NCI-H2227 (cell line): ENCODE measurements around the gene RABGEF1.
"Not testable (repeated sequence)": the region's sequence is repeated elsewhere in the genome, so short reads cannot be mapped to it uniquely, and the experiment has no call there.

Experiments
- DNase-seq: peaks from one replicate; lab custom pipeline; 2025; ENCODE audit not compliant: unreplicated experiment; lab: John Stamatoyannopoulos, UW

Gene RABGEF1

GRCh38 chr7:66847523-66847855, 107.0 kb downstream of the RABGEF1 start:
- not testable (repeated sequence) for DNase-seq

- DNase-seq, result no peak
Observed at GRCh38 chr7:66847879-66848790, 107.6 kb downstream of the RABGEF1 start.

GRCh38 chr7:66859339-66859738, 118.8 kb downstream of the RABGEF1 start:
- DNase-seq, result no peak

- peak; percentile 52 for DNase-seq
Observed at GRCh38 chr7:66859794-66860645, 119.5 kb downstream of the RABGEF1 start.

- no peak for DNase-seq
Observed at GRCh38 chr7:66860767-66861166, 120.2 kb downstream of the RABGEF1 start.
